ENCODE measurements around the gene ATP6V1D. TPM values are rescaled to one million over a fixed set of nuclear protein-coding genes. Genes with fewer than 3 reads are reported as not detected.

ATP6V1D gene
- total and polyA plus RNA-seq, 2 experiments from 2014 or later, result 61.5 to 105 TPM

GRCh38 chr14:67371247-67372148 is 11.9 kb upstream of the ATP6V1D start (continued):
- TF ChIP-seq ZNF462 (CRISPR knock-in tag; IDR thresholded peaks at IDR 0.05) (no peak), STAT1 (IDR thresholded peaks at IDR 0.05; ENCODE audit: unreplicated experiment) (no peak), NANOG (IDR thresholded peaks at IDR 0.05; ENCODE audit: borderline replicate concordance) (no peak), ETS1 (IDR thresholded peaks at IDR 0.05) (no peak)

GRCh38 chr14:67370830-67371229 is 11.2 kb upstream of the ATP6V1D start:
- Histone ChIP-seq H3K9me2 (ENCODE audit: insufficient read depth) (no peaks in the 10 kb centered on the region), H3K4me1 (ENCODE audit: insufficient read depth) (no peaks in the 10 kb centered on the region), H3K4me3 (no peak overlapping the region), H3K36me3 (ENCODE audit: insufficient read depth) (peaks cover 54% of the 10 kb centered on the region), H3K27ac (ENCODE audit: low read depth) (no peak overlapping the region), H3K27me3 (ENCODE audit: insufficient read depth) (no peaks in the 10 kb centered on the region), H4K20me1 (replicated peaks; ENCODE audit: insufficient read depth) (peaks cover 16% of the 10 kb centered on the region), H3K79me2 (replicated peaks; ENCODE audit: insufficient read depth) (peaks cover 20% of the 10 kb centered on the region), H3K4me2 (no peak overlapping the region), H2AFZ (no peak overlapping the region), H3F3A (replicated peaks; ENCODE audit: low read depth) (no peaks in the 10 kb centered on the region)
- no peak overlapping the region for H3K4me3 Mint-ChIP-seq
- peaks cover 74% of the 10 kb centered on the region for H3K36me3 Mint-ChIP-seq (ENCODE audit: low read depth)
- ATAC-seq, result no peak
- no peak overlapping the region for H3K27ac Mint-ChIP-seq
- no peak for DNase-seq (ENCODE audit: low spot score)
- no peaks in the 10 kb centered on the region for H3K9me3 Mint-ChIP-seq
- no peaks in the 10 kb centered on the region for H3K4me1 Mint-ChIP-seq
- H3K27me3 Mint-ChIP-seq (ENCODE audit: insufficient read depth, low read depth, poor library complexity), result no peaks in the 10 kb centered on the region
- TF ChIP-seq ZNF331 (CRISPR knock-in tag; IDR thresholded peaks at IDR 0.05; ENCODE audit: low read depth) (no peak), ZNF462 (CRISPR knock-in tag; IDR thresholded peaks at IDR 0.05) (no peak), POLR2AphosphoS5 (IDR thresholded peaks at IDR 0.05; ENCODE audit: low read depth) (no peak), EZH2 (IDR thresholded peaks at IDR 0.05; ENCODE audit: low read depth, unreplicated experiment) (no peak), JUNB (IDR thresholded peaks at IDR 0.05; ENCODE audit: unreplicated experiment) (no peak)

All from GM23338 (cell line).